ENCODE measurements around the gene PCSK5.
"Not testable (repeated sequence)": the region's sequence is repeated elsewhere in the genome, so short reads cannot be mapped to it uniquely, and the experiment has no call there.

Gene PCSK5

DNA sequence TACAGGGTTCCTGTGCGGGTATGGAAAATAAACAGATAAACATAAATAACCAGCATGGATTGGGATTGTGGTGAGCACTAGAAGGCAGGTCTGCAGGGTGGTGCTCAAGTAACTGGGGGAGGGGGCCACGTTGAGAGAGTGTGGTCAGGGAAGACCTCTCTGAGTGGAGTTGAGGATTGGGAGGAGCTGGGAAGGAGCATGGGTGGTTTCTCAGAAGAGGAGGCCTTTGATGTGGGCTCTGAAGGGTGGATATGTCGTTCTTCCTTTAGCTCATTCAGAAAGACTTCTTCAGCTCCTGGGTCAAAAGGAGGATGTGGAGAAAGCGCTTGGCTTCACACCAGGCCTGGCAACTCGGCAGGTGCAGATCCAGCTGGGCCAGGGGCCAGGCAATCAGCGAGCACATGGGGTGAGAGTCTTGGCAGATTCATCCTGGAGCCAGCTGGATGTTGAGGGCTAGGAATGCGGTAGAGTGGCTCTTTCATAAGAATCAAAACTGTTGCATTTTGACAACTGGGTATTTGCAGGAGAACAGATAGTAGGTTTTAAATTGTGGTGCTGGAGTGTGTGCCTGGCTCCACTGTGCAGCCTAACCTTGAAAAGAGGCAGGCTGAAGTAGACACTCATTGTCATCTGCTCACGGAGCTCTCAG, 71.7 kb downstream of the PCSK5 start:
- DNase-seq (ENCODE audit: low read depth in 2 of 2, low spot score in 1 of 2), result no peak

DNA sequence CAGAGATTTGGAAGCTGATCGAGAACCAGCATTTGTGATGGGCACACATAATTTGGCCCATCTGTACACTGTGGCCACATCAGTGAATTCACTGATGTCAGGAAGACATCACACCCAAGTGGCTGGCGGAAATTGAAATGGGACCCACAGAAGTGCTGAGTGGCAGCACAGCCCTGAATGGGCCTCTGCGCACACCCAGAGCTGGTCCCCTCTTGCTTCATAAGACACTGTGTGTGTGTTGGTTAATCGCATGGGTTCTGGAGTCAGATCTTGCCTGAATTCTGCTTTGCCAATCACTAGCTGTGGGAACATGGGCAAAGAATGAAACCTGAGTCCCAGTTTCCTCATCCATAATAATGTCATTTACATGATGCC, 72.2 kb downstream of the PCSK5 start:
- DNase-seq (ENCODE audit: low read depth in 2 of 2, low spot score in 1 of 2), result no peak

DNA sequence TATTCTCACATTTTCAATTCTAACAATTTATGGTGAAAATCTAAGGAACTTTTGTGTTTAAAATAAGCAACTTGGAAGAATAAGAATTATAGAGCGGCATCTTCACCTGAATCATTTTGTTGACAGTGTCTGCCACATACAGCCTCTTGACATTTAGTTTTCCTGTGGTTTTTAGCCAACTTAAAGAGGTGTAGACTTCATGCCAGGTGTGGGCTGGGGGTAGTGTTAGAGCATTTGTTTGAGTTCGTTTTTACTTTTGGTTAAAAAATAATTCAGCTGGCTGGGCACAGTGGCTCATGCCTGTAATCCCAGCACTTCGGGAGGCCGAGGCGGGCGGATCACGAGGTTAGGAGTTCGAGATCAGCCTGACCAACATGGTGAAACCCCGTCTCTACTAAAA, 72.8 kb downstream of the PCSK5 start:
- not testable (repeated sequence) for DNase-seq (ENCODE audit: low read depth in 2 of 2, low spot score in 1 of 2)

DNA sequence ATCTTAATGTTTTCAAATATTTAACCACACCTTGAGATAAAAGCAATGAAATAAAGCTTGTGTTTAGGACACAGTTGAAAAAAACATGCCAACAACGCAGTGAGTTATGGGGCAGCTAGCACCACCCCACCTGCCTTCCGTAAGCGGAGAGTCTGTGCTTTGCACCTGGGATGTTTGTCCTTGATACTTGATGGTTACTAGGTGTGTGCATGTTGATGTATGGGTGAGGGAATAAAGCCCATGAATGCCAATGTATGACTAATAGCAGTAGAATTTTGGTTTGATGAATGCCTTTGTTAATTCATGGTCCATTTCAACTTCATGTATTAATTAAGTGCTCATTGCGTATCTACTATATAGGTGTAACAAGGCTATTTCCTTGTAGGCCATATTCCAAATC, 74.0 kb downstream of the PCSK5 start:
- DNase-seq (ENCODE audit: low read depth in 2 of 2, low spot score in 1 of 2), result no peak

DNA sequence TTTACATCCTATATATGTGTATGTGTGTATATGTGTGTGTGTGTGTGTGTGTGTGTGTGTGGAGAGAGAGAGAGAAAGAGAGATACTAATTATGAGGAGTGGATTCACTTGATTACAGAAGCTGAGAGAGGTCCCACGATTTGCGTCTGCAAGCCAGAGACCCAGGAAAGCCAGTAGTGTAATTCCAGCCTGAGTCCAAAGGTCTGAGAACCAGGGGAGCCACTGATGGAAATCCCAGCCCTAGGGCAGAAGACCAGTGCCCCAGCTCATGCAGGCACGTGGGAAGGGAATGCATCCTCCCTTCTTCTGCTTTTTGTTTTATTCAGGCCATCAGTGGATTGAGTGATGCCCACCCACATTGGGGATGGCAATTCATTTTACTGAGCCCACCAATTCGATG, 74.8 kb downstream of the PCSK5 start:
- DNase-seq (ENCODE audit: low read depth in 2 of 2, low spot score in 1 of 2), result no peak

DNA sequence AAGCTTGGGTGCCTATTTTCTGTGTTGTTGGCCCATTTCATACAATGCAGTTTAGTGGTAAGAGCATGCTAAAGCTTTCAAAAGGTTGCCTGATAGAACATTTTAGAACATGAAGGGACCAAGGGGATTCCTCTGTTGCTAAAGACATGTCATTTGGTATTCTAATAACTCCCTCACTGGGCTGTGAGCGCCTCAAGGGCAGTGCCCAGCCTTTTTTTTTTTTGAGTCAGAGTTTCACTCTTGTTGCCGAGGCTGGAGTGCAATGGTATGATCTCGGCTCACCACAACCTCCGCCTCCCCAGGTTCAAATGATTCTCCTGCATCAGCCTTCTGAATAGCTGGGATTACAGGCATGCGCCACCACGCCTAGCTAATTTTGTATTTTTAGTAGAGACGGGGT, 77.1 kb downstream of the PCSK5 start:
- no peak for DNase-seq (ENCODE audit: low read depth in 2 of 2, low spot score in 1 of 2)

GRCh38 chr9:75974016-75974766, 83.7 kb downstream of the PCSK5 start:
- DNase-seq (ENCODE audit: low read depth in 2 of 2, low spot score in 1 of 2), result no peak

- DNase-seq (ENCODE audit: low read depth in 2 of 2, low spot score in 1 of 2), result no peak
These were observed 84.6 kb downstream of the PCSK5 start for GRCh38 chr9:75975071-75975470.

GRCh38 chr9:75976549-75976948, 86.1 kb downstream of the PCSK5 start:
- no peak for DNase-seq (ENCODE audit: low read depth in 2 of 2, low spot score in 1 of 2)

- no peak for DNase-seq (ENCODE audit: low read depth in 2 of 2, low spot score in 1 of 2)
These were observed 88.9 kb downstream of the PCSK5 start for GRCh38 chr9:75979362-75979761.

DNA sequence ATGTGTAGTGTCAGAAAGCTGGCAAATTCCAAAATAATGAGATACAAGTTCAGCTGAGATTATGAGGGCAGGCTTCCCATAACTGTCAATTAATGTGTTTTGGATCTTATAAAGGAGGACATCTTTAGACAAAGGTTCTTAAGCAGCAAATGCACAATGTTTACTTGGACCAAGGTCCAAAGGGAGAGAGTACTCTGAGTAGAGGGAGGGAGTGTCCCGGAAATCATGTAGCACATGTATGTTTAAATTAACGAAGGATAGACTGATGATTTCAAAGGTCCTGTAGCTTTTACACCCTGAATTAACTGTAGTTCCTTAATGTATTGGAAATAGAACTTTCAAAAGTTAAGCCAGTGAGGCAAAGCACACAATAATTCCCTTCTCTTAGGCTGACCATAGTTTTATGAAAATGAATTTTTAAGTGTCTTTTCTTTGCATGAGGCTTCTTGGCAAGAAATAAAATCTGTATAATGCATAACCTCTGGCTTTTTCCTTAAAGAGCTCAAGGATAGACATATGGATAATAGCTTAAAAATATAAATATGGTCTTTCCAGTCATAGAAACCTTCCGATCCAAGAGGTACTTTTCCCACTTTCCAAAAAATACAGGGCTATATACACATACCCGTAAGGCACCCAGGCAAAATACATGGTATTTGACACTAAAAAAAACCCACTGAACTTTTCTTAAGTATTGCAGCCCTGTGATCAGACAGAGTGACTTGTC, 93.0 kb downstream of the PCSK5 start:
- DNase-seq (ENCODE audit: low read depth in 2 of 2, low spot score in 1 of 2), result no peak

DNA sequence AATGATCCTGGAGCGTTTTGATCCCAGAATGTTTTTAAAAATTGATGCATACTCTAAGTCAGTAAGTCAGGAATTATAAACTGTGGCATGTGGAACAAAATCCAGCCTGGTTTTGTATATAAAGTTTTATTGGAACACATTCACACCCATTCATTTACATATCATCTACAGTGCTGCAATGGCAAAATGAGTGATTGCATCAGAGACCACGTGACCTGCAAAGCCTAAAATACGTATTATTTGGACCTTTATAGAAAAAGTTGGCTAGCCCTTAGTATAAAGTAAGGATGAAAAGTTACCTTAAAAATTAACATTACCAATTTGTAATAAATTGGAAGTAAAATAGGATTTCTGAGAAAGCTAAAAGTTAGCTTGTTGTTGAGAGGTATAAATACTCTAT, 95.0 kb downstream of the PCSK5 start:
- no peak for DNase-seq (ENCODE audit: low read depth in 2 of 2, low spot score in 1 of 2)

DNA sequence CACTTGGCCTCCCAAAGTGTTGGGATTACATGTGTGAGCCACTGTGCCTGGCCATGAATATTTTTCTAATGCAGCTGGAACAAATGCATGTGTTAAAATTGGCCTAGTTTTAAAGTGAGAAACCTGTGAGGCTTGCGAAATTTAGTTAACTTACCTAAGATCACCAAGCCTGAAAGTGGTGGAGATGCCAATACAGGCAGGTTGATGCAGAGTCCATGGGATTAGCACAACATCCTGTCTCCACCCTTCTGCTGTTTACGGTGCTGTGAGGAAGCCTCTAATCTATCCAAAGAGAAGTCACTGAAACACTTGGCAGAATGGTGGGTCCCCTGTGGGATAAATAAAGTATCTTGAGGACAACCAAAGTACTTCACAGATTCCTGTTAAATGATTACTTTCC, 98.2 kb downstream of the PCSK5 start:
- no peak for DNase-seq (ENCODE audit: low read depth in 2 of 2, low spot score in 1 of 2)

DNA sequence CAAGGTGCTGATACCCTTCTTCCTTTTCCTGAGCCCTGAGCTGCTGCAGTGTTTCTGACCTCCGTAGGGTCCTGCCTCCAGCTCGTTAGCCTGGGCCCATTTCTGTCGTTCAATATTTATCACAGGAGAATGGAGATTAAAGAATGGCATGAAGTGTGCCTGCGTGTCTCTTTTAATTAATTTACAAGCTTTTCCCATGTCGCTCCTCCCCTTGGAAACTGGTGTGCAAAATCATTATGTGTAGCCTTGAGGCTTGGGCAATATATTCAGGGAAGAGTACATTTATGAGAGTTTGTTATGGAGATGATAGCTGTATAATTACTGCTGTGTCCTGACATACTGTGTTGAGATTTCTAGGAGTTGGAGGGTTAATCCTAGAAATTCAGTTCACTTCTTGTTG, 99.7 kb downstream of the PCSK5 start:
- DNase-seq (ENCODE audit: low read depth in 2 of 2, low spot score in 1 of 2), result no peak

DNA sequence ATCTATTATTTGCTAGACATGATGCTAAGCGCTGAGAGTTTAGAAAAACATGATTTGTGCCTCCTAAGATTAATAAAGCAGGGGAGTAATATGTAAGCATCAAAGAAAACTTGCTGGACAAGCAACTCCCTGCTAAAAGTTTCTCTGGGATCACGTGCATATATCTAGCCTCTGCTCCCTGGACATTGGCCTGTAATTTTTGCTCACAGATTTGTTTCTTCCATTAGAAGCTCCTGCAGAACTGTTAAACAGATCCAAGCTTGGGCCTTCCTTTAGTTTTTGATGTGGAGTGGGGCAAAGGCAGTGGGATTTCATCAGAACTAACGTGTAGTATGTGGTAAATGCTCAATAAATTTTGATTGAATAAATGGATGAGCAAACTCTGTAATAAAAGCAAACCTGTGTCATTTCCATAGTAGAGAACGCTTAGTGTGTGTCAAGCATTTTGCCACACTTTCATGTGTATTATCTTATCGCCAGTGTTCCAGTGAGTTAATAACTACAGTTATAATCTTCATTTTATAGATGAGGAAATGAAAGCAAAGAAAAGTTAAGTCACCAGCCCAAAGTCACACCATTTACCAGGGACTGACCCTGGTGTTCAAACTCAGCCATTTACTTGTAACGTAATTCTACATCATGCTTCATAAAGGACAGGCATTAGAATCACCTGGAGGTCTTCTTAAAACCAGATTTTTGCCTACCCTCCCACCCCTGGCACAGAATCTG, 100.3 kb downstream of the PCSK5 start:
- no peak for DNase-seq (ENCODE audit: low read depth in 2 of 2, low spot score in 1 of 2)

DNA sequence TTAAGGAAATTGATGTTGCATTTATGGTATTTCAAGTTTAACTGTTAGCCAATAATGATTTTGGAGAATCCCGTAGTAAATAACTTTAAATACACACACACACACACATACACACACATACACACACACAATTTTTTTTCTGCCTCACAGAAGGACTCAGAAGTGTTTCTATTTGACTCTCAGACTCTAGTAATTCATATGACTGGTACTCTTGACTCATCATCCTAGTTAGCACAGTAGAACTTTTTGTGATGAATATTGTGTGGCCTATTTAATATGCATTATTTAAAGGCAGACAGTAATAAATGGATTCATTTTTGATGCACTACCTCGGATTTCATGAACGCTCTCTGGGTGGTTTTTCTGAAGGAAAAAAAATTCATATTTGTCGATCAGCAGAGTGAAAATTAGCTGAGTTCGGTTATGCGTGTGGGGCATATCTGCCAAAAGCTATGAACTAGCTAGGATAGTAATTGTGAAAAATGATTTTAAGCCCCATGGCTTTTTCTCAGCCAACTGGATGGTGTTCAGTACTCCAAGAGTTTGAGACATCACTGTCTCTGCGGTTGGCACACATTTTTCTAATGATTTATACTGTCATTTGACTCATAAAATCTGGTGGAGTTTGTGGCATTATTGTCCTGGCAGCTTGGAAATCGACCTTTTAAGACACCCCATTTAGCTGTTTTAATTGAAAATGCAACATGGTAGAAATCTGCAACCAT, 102.2 kb downstream of the PCSK5 start:
- no peak for DNase-seq (ENCODE audit: low read depth in 2 of 2, low spot score in 1 of 2)

DNA sequence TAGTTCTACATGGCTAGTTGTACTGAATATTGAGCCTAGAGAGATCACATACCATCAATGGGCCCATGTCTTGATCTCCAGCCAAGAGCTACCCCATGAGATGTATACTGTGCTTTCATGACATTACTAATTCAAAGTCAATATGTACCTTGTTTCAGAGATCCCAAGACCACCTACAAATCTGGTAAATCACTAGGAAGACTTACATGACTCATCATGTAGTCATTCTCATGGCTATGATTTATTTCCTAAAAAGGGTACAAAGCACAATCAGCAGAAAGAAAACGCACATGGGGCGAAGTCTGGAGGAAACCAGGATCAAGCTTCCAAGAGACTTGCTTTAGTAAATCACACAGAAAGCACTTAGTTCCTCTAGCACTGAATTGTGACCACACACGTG, 103.0 kb downstream of the PCSK5 start:
- DNase-seq (ENCODE audit: low read depth in 2 of 2, low spot score in 1 of 2), result no peak

DNA sequence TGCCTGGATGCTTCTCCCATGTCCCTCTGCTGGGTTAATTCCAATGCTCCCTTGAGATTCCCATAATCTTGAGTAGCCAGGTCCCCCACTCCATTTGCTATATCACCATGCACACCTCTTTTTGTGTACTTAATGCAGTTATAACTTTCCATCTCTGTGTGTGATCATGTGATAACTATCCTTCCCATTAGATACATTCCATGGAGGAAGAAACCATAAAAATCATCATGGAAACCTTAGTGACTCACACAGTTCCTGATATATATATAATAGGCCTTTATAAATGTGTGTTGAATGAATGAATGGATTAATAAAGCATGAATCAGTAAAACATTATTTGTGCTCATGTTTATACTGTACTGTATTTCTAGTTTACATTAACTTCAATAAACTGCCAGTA, 104.6 kb downstream of the PCSK5 start:
- DNase-seq (ENCODE audit: low read depth in 2 of 2, low spot score in 1 of 2), result no peak

DNA sequence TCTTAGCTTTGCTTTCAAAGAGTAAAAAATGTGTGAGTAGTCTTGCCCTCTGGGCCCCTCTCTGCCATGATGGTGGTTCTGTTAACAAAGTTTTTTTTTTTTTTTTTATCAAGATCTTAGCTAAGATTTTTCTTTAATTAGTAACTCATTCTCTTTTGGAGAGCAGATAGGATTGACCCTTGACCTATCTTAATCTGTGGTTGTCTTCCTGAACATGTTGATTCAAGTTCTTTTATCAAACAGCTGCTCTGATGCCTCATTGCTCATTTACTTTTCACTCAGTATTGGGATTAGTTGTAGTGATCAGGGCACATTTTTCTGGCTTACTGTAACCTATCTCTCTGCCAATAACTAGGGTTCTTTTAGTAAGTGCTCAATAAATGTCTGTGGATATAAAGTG, 106.3 kb downstream of the PCSK5 start:
- DNase-seq (ENCODE audit: low read depth in 2 of 2, low spot score in 1 of 2), result no peak

DNA sequence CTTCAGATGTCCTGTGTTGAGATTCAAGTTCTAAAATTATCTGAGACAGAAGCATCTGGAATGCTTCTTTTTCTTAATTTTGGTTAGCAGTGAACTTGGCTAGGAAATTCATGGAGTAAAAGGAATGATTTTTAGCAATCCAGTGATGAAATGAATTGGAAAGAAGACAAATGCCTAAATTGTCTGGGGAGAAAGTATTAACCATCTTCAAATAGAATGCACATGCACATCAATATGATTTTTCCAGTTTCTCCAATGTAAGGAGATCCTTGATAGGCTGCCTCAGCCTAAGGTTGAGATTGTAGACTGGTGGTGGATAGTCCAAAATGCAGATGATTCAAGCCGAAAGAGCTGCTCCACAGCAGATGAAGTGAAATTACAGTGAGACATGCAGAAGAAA, 106.7 kb downstream of the PCSK5 start:
- DNase-seq (ENCODE audit: low read depth in 2 of 2, low spot score in 1 of 2), result no peak

GRCh38 chr9:75998096-75998780, 107.8 kb downstream of the PCSK5 start:
- no peak for DNase-seq (ENCODE audit: low read depth in 2 of 2, low spot score in 1 of 2)
